Measurements from ENCODE around the gene TPO. TPM values are rescaled to one million over a fixed set of nuclear protein-coding genes. Genes with fewer than 3 reads are reported as not detected.
"Not testable (repeated sequence)": the region's sequence is repeated elsewhere in the genome, so short reads cannot be mapped to it uniquely, and the experiment has no call there.

The TPO gene
- total RNA-seq = not detected in 2 replicates
- 0.05 TPM for polyA plus RNA-seq (2012)

DNA sequence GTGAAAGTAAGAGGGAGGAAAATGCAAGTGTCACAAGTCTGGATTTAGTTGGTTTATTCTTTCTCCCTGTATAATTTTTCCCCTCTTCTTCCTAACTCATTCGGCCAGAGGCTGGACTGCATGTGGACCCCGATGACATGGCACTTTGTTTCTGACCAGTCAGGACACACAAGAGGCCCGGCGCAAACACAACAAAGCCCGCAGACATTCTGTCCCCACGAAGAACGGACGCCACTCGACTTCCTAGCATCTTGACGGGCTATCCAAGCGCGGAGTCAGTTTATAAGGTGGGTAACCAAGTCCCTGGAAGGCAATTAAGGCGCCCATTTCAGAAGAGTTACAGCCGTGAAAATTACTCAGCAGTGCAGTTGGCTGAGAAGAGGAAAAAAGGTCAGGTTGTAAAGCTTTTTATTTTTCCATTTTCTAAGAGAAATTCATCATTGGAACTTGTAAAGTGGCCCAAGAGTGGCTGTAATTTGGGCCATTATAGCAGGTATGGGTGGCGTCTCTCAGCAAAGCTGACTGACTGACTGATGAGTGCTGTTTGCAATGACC is at the start of gene TPO:
TPO (plus strand) TSS at position 308 of the 555 bp plus-strand sequence. CDS start 946 bp downstream, outside the sequence.
- no peak for DNase-seq (ENCODE audit: low read depth)

DNA sequence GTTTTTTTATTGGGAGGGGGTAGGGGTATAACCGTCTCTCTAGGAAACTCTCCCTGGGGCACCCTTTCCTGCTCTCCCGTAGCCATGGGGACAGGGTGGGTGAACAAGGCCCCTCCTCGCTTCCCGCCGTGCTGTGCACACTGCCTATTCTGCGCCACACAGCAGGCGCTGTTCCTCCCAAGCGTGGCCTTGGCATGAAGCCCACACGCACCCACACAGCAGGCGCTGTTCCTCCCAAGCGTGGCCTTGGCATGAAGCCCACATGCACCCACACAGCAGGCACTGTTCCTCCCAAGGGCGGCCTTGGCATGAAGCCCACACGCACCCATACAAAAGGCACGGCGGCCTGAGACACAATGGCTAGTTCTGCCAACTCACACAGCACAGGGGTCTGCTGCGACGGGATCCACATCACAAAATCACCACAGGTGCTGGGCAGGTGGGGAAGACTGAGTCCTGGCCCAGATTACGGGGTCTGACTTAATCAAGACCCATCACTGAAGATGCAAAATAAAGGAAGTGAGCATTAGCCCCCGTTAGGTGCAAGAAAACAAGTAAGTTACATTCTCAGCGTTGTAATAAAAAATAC is 46.6 kb upstream of the TPO start:
- DNase-seq (ENCODE audit: low read depth) = no peak

DNA sequence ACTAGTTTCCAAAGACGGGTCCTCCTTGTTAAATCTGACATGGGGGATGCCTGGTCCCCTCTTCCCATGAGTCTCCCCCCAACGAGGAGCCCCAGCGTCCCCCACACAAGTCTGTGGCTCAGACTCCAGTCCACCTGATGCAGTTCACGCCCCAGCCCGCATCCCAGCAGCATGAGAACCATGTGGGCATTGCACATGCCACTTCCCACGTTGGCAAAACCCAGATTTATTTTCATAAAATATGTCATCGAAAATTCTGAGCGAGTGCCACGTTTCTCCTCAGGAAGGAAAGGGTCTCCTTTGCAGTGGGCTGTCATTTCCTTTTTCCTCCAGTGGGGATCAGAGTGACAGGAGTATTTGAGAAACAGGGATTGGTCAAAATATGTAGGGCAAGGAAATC is 45.7 kb upstream of the TPO start:
- no peak for DNase-seq (ENCODE audit: low read depth)

DNA sequence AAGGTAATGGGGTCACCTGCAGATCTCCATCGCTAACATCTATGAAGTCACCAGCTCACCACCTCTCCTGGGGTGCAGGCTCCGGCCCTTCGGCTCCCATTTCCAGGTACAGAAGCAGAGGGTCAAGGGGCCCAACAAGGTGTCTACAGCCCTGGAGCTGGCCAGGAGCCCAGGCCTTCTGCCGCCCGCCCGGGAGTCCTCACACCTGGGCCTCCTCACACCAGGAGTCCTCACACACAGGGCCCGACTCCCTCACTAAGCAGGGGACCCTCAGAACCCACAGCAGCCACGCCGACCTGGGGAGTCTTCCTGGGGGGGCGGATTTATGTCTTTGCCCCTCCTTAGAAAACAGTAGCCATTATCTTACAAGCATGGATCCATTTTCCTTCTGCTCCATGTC is 43.4 kb upstream of the TPO start:
- DNase-seq (ENCODE audit: low read depth) = no peak

DNA sequence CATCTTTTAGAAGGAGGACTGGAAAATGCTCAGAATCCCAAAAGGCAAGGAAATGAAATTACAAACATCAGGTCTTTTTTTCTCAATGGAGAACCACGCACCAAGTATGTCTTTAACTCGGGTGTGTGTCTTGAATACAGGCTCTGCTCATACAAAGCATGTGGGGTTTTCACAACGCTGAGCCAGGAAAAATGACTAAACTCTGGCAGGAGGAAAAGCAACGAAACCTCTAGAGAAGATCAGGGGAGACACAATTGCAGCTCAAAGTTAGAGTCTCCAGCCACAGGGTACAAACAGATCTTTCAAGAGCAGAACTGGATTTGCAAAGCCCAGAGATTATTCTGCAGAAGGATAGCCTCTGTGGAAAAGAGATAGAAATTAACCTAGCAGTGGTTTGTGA is 42.8 kb upstream of the TPO start:
- DNase-seq (ENCODE audit: low read depth) = no peak

DNA sequence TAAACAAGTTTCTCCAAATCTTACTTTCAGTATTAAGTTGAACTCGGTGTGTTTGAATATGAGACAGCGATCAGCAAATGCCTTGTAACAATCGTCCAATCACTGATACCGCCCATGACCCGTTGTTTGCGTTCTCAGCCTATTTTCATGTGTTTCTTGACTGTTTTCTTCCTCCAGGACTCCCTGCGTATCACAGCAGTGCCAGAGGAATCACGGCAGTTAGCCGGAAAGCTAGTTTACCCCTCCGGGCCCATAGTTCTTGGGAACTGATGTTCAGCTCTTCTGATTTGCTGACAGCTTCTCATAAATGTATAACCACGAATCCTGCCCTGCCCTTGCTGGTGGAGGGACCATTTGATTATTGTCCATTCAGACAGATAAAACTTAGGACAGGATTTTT is 42.2 kb upstream of the TPO start:
- DNase-seq (ENCODE audit: low read depth) = peak; percentile 4

DNA sequence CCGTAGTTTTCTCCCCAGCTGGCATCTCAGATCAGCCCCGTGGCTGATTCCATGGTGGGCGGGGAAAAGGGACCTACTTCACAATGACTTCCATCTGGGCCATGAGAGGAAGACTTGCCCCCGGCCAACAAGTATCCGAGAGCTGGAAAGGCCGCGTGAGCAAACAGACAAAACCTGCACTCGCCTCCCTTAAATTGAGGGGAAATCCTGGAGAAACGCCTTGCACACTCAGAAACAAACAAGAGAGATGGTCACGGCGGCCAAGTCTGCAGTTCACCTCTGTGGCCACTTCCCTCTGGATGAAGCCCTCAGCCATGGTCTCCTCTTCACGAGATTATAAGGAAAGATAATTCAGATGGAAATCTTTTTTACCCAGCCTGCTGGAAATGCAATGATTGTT is 39.4 kb upstream of the TPO start:
- no peak for DNase-seq (ENCODE audit: low read depth)

DNA sequence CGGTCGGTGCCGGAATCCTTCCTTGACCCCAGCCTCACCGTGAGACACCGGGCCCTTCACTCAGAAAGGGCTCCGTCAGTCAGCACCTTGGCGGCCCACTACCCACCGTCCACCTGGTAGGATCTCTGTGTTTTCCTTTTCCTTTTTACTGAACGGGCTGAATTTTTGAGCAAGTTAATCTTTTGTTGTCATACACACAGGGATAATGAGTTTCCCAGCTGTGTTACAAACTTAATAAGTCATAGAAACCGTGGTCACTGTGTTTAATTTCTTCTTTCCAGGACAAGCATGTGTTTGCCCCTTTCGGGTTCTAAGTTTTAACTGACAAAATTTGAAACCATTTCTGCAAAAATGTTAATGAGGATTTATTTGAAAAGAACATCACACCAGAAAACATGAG is 39.0 kb upstream of the TPO start:
- DNase-seq (ENCODE audit: low read depth) = no peak

DNA sequence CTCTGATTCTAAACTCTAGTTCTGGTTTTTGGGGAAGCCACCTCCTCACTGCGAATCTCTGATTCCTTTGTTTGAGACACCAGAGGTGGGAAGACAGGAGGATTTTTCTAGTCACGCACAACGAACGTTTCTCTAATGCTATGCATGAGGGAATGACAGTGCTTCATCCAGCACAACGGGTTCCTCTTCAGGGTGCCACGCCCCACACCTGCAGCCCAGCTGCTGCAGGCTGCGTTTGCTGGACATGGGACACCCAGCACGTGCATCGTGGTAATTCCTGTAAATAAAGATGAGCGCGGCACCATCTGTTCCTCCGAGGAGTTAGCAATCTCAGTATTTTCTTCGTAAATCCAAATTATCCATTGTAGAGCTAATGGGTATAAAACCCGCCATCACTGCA is 37.5 kb upstream of the TPO start:
- DNase-seq (ENCODE audit: low read depth) = no peak

DNA sequence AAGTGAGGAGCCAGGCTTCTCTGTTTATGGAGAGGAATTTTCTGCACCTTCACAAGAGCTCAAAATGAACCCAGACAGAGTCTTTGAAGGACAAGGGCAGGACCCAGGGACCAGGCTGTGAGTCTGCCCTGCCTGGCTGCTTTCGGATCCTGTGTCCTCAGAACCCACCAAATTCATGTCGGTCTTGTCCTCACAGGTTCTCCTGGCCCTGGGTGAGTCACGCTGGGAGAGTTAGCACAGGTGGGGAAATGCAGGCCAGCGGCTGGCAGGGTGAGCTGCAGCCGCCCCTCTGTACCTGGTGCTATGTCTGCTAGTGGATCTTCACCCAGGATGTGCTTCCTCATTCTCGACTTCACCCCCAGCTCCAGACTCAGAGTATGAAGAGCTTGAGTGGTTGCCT is 35.8 kb upstream of the TPO start:
- DNase-seq (ENCODE audit: low read depth) = no peak

DNA sequence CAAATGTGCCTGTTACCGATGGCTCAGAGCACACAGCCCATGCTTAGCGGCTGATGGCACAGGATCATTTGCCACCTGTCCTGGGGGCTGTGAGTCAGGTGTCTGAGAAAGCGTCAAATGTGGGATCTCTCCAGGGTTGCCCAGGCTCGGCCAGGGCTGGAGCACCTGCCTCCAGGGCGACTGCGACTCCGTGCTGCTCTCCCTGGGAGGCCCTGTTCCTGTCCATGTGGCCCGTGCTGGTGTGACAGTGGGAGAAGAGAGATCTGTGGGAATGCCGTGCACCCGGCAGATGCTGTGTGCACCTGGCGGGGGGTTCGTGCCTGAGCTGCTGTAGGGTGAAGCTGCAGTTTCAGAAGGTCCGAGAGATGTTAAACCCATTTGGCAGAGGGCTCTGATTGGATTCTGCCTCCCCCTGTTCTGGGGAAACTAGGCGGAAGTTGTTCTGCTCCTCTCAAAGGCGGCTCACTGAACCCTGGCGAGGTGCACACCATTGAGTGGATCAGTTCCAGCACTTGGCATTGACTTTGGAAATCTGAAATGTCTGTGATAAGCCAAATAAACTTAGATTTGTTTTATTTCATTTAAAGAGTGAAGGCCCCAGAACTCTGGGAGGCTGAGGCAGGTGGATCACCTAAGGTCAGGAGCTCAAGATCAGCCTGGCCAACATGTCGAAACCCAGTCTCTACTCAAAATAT is 34.7 kb upstream of the TPO start:
- DNase-seq (ENCODE audit: low read depth) = no peak

DNA sequence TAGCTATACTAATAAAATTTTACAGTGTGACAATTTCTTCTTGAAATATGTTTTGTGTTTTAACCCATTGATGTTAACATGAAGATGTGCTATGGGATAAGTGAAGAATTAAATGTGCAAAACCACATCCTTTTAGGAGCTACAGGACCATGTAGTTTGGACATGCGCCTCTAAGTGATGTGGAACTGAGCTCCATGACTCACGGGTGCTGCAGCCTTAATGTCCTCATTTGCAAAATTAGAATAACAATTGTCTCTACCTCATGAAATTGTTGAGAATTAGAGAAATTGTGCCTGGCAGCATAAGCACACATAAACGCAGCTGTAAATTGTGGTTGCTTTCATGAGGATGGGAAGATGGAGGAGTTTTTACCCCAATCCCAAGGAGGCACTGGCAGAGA is 31.6 kb upstream of the TPO start:
- DNase-seq (ENCODE audit: low read depth) = no peak

DNA sequence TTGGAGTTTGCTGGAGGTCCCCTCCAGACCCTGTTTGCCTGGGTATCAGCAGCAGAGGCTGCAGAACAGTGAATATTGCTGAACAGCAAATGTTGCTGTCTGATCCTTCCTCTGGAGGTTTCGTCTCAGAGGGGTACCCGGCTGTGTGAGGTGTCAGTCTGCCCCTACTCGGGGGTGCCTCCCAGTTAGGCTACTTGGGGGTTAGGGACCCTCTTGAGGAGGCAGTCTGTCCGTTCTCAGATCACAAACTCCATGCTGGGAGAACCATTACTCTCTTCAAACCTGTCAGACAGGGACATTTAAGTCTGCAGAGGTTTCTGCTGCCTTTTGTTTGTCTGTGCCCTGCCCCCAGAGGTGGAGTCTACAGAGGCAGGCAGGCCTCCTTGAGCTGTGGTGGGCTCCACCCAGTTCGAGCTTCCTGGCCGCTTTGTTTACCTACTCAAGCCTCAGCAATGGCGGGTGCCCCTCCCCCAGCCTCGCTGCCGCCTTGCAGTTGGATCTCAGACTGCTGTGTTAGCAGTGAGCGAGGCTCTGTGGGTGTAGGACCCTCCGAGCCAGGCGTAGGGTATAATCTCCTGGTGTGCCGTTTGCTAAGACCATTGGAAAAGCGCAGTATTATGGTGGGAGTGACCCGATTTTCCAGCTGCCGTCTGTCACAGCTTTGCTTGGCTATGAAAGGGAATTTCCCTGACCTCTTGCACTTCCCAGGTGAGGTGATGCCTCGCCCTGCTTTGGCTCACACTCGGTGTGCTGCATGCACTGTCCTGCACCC is 25.1 kb upstream of the TPO start:
- not testable (repeated sequence) for DNase-seq (ENCODE audit: low read depth)

DNA sequence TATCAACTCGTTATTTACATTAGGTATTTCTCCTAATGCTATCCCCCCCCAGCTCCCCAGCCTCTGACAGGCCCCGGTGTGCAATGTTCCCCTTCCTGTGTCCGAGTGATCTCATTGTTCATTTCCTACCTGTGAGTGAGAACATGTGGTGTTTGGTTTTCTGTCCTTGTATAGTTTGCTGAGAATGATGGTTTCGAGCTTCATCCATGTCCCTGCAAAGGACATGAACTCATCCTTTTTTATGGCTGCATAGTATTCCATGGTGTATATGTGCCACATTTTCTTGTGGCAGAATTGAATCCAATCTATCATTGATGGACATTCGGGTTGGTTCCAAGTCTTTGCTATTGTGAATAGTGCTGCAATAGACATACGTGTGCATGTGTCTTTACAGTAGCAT is 23.1 kb upstream of the TPO start:
- not testable (repeated sequence) for DNase-seq (ENCODE audit: low read depth)

DNA sequence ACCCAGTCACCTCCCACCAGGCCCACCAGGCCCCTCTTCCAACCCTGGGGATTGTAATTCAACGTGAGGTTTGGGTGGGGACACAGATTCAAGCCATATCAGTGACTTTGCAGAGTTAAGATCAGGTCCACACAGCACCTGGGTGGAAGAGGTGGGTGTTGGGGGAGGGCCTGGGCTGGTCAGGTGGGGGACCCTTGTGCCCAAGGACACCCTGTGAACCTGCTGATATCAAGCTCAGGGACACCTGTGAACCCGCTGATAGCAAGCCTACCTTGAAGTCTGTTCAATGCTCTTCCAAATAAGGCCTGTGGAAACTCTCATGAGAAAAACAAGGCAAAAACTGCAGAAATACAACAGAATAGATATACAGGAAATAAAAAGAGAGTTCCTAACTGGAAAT is 19.9 kb upstream of the TPO start:
- no peak for DNase-seq (ENCODE audit: low read depth)

DNA sequence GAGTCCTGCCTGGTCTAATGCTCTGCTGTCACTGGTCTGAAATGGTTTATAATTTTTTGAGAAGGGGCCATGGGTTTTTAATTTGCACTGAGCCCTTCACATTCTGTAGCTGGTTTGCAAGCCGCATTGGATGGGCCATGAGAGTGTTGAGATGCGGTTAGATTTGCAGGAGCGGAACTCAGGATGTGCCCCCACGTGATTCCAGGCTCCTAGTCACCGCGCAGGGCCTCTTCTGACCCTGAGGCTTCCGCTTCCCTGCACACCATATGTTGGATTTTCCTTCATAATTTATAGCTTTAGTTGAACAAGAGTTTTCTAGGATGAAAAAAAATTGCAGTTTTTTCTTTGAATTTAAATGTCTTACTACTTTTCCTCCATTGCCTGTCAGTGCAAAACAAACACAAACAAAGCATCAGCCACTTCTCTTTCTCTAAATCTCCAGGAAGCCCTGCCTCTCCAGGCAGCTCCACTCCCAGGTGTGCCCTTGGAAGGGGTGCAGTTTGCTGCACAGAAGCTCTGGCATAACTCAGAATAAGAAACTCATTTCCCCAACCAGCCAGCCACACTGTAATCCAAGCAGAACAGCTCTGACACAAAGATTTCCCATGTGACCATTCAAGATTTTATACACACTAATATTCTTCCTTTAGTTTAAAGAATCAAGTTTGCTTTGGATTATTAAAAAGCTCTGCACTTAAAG is 18.4 kb upstream of the TPO start:
- DNase-seq (ENCODE audit: low read depth) = no peak

DNA sequence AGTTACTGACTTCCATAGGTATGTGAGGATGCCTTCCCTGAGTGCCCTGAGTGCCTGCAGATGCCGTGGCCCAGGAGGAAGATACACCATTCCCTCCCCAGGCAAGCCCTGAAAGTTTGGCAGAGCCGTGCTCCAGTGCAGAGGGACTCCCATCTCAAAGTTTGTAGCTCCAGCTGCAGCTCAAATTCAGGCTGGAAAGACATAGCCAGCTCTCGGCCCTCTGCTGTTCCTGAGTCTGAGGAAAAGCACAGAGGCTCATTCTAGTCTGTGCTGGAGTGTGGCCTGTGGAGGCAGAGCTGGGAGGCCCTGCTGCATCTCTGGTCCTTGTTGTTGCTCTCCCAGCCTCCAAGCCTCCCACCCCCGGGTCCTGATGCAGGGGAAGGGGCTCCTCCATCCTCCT is 15.9 kb upstream of the TPO start:
- DNase-seq (ENCODE audit: low read depth) = no peak

DNA sequence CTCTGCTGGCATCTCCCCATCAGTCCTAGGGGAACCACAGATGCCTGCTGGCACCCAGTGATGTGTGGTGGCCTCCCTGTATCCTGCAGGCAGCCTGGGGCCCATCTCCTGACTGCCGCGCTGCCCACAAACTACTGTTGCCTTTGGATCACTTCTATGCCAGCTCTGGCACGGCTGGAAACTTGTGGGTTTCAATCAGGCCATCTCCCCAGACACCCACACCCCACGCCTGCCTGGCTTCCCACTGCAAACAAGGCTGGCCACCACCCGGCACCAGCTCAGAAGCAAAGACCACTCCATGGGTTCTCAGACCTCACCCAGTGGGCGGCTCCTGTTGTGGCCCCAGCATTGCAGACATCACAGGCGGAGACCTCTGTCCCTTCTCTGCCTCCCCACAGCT is 15.1 kb upstream of the TPO start:
- DNase-seq (ENCODE audit: low read depth) = no peak

DNA sequence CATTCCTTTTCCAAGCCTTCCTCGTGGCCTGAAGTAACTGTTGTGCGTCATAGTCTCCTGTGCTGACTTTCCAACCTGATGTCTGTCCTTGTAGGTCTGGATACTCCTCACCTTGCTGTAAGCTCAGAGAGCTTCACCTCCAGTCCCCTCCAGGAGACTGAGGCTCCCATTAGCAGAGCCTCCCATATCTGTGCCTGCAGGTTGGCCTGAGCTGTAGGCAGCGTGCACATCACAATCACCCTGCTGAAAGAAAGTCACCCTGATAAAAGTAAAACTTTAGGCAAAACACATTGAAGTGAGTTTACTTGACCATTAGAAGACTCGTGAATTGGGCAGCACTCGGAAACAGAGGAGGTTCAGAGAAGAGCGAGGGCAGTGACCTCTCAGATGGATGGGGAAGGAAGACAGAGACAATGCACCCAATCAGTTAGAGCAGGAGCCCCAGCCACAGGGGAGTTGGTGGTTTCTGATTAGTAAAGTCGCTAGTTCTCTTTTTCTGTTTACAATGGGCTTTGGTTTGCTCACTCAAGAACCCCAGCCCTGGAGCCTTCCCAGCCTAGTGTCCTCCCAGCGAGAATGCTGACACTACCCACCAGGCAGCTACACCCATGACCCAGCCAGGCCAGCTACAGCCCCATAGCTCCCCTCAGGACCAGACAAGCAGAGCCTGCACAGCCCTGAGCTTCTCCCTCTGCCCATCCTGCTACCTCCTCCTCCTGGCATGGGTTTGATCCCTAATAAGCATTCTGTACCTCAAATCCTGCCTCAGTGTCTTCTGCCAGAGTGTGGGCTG is 12.1 kb upstream of the TPO start:
- no peak for DNase-seq (ENCODE audit: low read depth)

DNA sequence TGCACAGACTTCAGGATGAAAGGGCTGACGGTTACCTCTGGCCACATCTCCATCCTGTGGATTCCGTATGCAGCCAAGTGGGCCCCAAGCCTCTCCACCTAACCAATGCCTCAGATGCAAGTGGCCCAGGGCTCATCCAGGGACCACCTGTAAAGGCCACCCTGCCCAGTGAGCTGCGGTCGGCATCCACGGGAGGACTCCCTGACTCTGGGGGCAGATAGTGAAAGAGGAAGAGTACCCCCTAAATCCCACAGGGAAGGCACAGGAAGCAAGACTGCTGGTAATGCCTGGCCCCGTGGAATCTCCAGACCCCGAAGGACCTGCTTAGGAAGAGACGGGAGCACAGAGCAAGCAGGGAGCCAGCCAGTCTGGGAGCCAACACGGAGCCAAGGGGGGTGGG is 11.2 kb upstream of the TPO start:
- no peak for DNase-seq (ENCODE audit: low read depth)

DNA sequence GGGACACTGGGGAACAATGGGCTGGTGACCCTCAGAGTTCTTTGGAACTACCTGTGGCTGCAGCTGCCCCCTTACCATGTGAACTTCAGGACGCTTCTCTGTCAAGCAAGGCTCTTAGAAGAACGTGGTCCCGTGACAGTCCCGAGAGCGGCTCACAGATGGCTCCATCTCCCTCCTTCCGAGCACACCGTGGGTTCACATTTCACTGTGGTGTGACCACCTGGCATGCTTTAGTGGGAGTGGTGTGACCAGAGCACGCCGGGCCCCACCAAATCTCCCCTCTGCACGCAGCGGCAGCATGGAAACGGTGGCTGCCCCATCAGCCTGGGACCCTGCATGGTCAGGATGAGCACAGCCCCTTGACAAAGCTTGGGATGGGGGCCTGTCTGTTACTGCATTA is 9.7 kb upstream of the TPO start:
- no peak for DNase-seq (ENCODE audit: low read depth)

Measured in myocyte (in vitro differentiated cells).